Testis (tissue), 2 donors: ENCODE data around the gene RNF157.

Experiments used
- CTCF ChIP-seq, 3 experiments: fragments of 450-650 bp in 2 of 3; fragments of 200-600 bp in 1 of 3; sonication (generic) in 1 of 3; IDR thresholded peaks; one replicate each; pipeline ENCODE4 v1.5.1; 2016 to 2019; ENCODE audit warnings: antibody characterized with exemption in 3 of 3, mild to moderate bottlenecking in 2 of 3, moderate library complexity in 1 of 3
- POLR2A ChIP-seq: fragments of 450-650 bp; IDR thresholded peaks from one replicate; pipeline ENCODE4 v1.6.1; 2017; ENCODE audit warnings: antibody characterized with exemption, mild to moderate bottlenecking, moderate library complexity

- TF ChIP-seq CTCF (IDR thresholded peaks at IDR 0.05) = no peak
- no peak for TF ChIP-seq POLR2A
Measured at GRCh38 chr17:76184290-76184689, 56.0 kb downstream of the RNF157 start.
